GF-D8 (cell line): ENCODE data around the gene LCE7A.

Experiments
- DNase-seq: peaks from one replicate; lab custom pipeline; 2025; lab: John Stamatoyannopoulos, UW

LCE7A gene

GRCh38 chr1:152880316-152880715, 20.5 kb downstream of the LCE7A start:
- no peak for DNase-seq

DNA sequence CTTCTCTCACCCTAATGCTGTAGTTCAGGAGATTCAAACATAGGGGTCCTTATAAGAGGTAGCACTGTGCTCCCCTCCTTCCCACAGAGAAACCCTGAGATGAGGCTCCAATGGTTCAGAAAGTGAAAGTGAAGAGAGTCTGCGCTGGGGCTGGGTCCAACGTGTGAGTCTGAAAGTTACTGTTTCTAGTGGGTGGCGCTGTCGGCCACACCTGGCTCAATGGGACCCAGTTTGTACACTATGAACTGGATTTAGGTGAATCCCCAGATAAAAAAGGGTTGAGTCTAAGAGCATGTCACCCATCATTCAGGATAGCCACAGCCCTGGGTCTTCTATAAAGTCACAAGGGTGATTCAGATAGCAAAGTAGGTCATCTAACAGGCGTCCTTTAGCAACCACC, 21.1 kb downstream of the LCE7A start:
- DNase-seq, result no peak

DNA sequence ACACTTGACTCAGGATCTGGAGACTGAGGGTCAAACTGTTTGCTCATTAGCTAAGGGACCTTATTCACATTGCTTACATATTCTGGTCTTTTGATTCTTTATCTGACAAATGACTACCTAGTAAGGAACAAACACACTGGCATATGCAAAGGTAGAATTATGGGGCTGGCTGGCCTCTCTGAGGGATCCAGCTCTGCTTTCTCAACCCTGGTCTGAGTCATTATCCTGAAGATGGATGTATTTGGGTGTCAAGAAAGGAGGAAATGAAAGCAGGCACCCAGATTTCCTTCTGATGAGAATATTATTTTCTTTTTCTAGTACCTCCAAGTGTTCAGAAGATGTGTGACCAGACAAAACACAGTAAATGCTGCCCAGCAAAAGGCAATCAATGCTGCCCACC, 24.3 kb downstream of the LCE7A start:
- DNase-seq, result no peak

GRCh38 chr1:152884506-152884905, 24.7 kb downstream of the LCE7A start:
- no peak for DNase-seq

DNA sequence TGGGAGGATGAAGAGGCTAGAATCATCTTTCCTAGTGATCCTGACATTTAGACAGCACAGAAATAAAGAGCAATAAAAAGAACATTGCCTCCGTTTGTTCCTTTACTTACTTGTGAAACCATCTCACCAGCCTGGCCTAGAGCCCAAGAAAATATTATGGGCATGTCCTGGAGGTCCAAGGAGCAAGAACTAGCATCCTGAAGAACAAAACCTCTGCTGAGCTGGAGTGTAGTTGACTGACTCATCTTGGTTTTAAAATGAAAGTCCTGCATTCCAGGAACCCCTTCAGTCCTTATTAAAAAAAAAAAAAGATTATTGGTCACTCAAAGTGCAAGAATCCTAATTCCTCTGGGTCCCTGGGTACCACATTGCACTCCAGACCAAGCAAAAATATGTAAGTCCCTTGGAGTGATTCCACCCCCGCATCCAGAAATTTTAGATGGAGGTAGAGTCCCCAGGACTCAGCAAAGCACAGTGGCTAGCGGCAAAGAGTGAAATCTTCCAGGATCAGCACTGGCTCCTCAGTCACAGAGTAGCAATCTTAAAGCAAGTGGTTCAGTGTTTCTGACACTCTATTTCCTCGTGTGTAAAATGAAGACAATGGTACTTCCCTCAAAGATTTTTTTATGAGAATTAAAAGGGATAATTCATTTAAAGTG, 25.3 kb downstream of the LCE7A start:
- DNase-seq, result no peak

DNA sequence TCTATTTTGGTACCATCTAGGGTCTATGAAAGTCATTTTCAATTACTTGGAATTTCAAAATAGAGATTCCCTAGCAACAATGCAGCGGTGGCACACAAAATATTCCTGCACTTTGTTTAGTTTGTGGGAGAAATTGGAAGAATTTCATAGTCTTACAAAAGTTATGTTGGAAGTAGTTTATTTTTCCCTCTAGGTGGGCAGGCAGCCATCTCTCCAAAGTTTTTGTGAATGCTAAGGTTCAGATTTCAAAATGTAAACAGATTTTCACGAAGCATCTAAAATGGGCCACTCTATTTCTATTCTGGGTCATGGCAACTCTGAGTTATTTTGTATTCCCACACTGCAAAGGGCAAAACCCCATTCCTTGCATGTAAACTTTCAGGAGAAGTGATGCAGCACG, 26.3 kb downstream of the LCE7A start:
- no peak for DNase-seq

GRCh38 chr1:152886758-152887409, 27.1 kb downstream of the LCE7A start:
- no peak for DNase-seq

DNA sequence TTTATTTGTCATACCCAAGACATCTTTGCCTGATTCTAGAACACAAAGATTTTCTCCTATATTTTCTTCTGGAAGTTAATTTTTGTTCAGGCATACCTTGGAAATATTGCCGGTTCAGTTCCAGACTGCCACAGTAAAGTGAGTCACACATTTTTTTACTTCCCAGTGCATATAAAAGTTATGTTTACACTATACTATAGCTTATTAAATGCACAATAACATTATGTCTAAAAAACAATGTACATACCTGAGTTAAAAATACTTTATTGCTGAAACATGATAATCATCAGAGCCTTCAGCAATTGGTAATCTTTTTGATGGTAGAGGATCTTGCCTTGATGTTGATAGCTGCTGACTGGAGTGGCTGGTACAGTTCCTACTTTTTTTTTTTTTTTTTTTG, 28.3 kb downstream of the LCE7A start:
- no peak for DNase-seq

GRCh38 chr1:152899027-152899426, 39.2 kb downstream of the LCE7A start:
- no peak for DNase-seq

DNA sequence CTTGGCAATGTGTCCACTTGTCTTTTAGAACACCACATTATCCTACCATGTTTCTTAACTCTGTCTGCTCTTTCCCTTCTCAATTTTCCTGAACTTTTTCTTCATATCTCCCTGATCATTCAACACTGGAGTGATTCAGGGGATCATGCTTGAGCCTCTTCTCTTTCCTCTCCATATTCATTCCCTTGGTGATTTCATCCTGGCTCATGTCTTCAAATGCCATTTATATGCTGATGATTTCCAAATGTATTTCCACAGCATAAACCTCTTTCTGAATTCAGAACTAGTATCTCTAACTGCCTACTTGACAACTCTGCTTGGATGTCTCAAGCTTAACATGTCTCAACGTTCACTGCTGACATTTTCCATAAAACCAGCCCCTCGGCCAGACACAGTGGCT, 40.1 kb downstream of the LCE7A start:
- DNase-seq, result no peak

DNA sequence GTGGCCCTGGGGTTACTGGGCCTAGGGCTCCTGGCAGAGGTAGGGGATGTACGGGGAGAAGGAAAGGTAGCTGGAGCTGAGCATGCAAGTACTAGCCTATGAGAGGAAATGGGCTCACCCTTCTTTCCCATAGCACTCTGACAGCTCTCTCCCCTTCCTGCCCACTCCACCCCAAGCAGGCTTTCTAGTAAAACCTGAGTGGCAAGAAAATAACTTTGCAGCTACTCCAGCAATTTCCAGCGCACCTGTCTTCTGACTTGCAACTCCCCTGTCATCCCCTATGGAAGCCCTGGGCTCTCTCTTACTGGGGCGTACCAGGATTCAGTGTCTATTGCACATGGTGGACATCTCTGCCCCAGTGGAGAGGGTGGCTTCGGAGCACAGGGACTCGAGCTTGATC, 41.8 kb downstream of the LCE7A start:
- no peak for DNase-seq

DNA sequence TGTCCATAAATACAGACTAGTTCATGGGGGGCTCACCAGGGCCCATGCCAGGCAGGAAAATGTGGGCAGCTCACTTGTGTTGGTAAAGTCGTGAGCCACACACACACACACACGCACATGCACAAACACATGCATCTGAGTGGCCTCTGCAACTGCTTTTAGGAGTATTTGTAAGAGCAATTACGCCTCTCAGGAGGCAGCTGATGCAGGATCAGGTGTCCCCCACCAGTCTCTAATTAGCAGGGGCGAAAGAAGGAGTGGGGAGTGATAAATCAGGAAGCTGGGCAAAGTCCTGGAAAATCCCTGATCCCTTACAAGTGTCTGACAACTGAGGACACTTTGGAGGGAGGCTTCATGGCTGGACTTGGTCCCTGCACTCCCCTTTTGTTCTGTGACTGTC, 42.8 kb downstream of the LCE7A start:
- no peak for DNase-seq

DNA sequence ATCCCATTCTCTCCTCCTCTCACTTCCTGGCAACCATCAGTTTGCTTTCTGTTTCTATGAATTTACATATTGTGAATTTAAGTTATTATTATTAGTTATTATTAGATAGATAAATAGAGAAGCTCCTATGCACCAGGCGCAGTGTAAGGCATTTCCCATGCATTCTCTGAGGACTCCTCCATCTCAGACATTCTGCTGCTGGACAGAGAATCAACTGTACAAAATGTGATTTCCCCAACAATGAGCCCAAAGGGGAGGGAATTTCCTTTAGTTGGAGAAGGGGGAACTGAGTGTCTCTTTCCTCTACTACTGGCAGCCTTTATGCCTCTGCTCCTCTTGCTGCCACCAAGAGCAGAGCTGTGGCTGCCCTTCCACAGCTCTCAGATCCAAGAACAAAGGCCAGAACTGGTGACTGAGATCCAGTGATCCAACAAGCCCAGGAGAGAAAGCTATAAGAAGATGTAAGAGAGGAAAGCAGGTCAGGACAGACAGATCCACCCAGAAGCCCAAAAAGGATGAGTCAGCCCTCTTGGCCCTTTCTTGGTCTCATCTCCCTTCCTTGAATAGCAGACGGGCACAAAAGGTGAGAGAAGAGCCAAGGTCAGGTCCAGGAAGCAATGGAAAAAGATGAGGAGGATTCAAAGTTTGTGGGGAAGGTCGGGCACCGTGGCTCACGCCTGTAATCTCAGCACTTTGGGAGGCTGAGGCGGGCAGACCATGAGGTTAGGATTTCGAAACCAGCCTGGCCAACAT, 45.1 kb downstream of the LCE7A start:
- DNase-seq, result no peak

- DNase-seq, result no peak
These were observed 46.3 kb downstream of the LCE7A start for GRCh38 chr1:152906023-152906565.

DNA sequence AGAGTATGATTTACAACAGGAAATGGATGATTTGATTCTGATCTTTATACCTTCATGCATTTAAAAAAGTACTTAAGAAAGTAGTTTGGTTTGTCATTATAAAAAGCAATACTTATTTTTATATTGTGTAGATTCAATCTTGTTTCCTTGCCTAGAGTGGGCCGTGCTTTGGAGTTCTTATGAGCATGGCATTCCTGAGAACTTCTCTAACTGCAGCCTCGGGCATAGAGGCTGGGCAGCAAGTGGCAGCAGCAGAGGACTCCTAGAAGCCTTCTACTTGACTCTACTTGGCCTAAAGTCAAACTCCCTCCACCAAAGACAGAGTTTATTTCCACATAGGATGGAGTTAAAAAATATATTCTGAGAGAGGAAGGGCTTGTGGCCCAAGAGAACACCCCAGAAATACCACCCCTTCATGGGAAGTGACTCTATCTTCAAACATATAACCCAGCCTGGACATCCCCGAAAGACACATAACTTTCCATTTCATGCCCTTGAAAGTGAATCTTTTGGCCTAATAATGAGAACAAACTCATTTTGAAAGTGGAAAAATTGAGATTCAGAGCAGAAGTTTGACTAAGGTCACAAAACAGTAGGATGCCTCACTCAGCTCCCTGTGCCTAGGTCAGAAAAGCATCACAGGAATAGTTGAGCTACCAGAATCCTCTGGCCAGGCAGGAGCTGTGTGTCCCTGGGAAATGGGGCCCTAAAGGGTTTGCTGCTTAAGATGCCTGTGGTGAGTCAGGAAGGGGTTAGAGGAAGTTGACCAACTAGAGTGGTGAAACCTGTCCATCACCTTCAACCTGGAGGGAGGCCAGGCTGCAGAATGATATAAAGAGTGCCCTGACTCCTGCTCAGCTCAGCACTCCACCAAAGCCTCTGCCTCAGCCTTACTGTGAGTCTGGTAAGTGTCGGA, 48.1 kb downstream of the LCE7A start, which contains the start of gene IVL:
IVL (plus strand) TSS at position 861 of the 916 bp plus-strand sequence. CDS start 1,252 bp downstream, outside the sequence.
- no peak for DNase-seq

DNA sequence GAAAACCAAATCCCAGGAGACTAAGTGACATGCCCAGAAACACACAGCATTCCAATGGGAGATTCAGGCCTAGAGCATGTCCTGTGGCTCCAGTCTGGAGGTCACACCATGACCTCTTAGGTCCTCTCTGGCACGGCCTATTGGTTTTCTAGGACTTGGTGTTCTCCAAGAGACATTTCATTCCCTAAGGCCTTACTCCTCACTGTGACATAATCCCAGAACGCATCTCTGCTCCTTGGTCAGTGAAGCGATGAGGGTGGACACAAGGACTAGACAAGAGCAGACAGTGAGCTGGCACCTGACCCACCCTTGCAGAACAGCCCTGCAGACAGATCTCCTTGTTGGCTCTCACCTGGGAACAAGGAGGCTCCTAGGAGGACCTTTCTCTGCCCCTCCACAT, 49.4 kb downstream of the LCE7A start:
- DNase-seq, result no peak
